Peyer's patch (tissue), 4 donors: ENCODE data around the gene TPGS1. TPM values are rescaled to one million over a fixed set of nuclear protein-coding genes. Genes with fewer than 3 reads are reported as not detected.

ENCODE experiments used
- DNase-seq, 3 donors: peaks; one replicate each; pipeline ENCODE4 v3.0.0-alpha.2; 2017 to 2019
- H3K27ac ChIP-seq, 4 donors: fragments of 200-600 bp; sonication (generic); one replicate each; pipeline ENCODE4 v1.5.1; 2016 to 2019
- H3K27me3 ChIP-seq, 2 donors: fragments of 200-600 bp; sonication (generic); one replicate each; pipeline ENCODE4 v1.5.1; 2019
- H3K36me3 ChIP-seq, 3 donors: fragments of 200-600 bp; sonication (generic); one replicate each; pipeline ENCODE4 v1.5.1; 2016 to 2019
- H3K4me1 ChIP-seq, 4 donors: fragments of 200-600 bp; sonication (generic); one replicate each; pipeline ENCODE4 v1.5.1; 2016 to 2019
- H3K4me3 ChIP-seq, 4 donors: fragments of 200-600 bp; sonication (generic); 1 replicate in 3 of 4; 2 replicates in 1 of 4; pipeline ENCODE4 v1.5.1; 2016 to 2019; ENCODE audit warnings: mild to moderate bottlenecking in 1 of 4
- H3K9me3 ChIP-seq, 4 donors: fragments of 200-600 bp; sonication (generic); one replicate each; pipeline ENCODE4 v1.5.1; 2016 to 2019; ENCODE audit warnings: mild to moderate bottlenecking in 1 of 4
- CTCF ChIP-seq, 6 experiments: fragments of 450-650 bp in 4 of 6; fragments of 200-600 bp in 2 of 6; sonication (generic) in 1 of 6; IDR thresholded peaks; one replicate each; pipeline ENCODE4 v1.5.1; 2017 to 2019; ENCODE audit warnings: antibody characterized with exemption in 6 of 6, mild to moderate bottlenecking in 3 of 6, moderate library complexity in 1 of 6
- POLR2A ChIP-seq, 2 donors: fragments of 450-650 bp; IDR thresholded peaks; one replicate each; pipeline ENCODE4 v1.5.1; 2017; ENCODE audit warnings: antibody characterized with exemption in 2 of 2, mild to moderate bottlenecking in 2 of 2, moderate library complexity in 2 of 2
- total RNA-seq, 4 donors: library from RNA; depleted of rRNA; stranded (reverse); fragments of >200 nt; gene quantifications; one replicate each; pipeline ENCODE4 v1.1.0, GENCODE V29; 2016

Gene TPGS1
- total RNA-seq, 4 donors from 2014 or later = 11.6 to 35.7 (median 24.2) TPM

DNA sequence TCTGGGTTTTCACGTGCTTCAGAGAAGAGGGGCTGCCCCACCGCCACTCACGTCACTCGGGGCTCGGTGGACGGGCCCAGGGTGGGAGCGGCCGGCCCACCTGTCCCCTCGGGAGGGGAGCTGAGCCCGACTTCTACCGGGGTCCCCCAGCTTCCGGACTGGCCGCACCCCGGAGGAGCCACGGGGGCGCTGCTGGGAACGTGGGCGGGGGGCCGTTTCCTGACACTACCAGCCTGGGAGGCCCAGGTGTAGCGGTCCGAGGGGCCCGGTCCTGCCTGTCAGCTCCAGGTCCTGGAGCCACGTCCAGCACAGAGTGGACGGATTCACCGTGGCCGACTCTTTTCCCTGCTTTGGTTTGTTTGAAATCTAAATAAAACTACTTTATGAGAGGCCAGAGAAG lies 34.4 kb downstream of the TPGS1 start:
- Histone ChIP-seq H3K27ac (no peak overlapping the region), H3K4me1 (no peaks in the 10 kb centered on the region), H3K36me3 (peaks cover 0 to 42% (median 0%) of the 10 kb centered on the region in 3 donors), H3K4me3 (no peak overlapping the region), H3K27me3 (no peaks in the 10 kb centered on the region), H3K9me3 (no peaks in the 10 kb centered on the region)
- TF ChIP-seq CTCF (IDR thresholded peaks at IDR 0.05) (no peak), POLR2A (IDR thresholded peaks at IDR 0.05) (no peak)
- DNase-seq = no peak

DNA sequence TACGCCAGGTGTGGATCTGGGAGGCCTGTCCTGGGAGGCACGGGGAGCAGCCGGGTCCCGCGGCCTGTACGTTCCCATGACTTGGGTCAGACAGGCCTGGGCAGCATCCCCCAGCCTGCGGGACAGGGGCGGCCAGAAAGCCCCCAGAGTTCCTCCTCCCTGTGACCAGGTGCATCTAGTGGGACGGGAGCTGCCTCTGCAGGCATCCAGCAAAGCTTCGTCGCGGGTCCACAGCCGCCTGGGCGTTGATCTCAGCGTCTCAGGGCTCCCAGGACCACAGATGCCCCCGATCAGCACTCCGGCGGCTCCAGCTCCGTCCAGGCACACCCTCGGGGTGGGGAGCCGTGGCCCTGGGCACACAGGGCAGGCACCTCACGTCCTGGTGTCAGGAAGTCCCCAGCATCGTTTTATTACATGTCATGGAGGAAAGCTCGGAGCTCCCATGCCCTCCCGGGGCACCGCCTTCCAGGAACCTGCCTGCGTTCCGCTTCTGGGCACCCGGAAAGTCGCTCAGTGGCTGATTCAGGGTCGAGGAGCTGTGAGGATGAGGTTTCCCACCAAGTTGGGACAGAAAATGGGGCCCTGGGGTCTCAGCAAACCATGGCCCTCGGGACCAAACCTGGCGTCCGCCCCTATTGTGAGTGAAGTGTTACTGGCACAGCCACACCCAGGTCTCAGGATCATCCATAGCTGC lies 35.0 kb downstream of the TPGS1 start:
- H3K36me3 ChIP-seq = peaks cover 0 to 36% (median 0%) of the 10 kb centered on the region in 3 donors
- H3K27me3 ChIP-seq = no peaks in the 10 kb centered on the region
- no peaks in the 10 kb centered on the region for H3K9me3 ChIP-seq
- no peak for DNase-seq
- no peak overlapping the region for H3K4me3 ChIP-seq
- TF ChIP-seq CTCF (IDR thresholded peaks at IDR 0.05) (no peak), POLR2A (IDR thresholded peaks at IDR 0.05) (no peak)
- no peak overlapping the region for H3K27ac ChIP-seq
- H3K4me1 ChIP-seq = no peaks in the 10 kb centered on the region

- H3K27me3 ChIP-seq = no peaks in the 10 kb centered on the region
- DNase-seq = peak in 2 of 3 donors; percentile 52 to 73
- H3K27ac ChIP-seq = peak within 1 kb of the TSS in 2 of 4 donors; percentile 38 to 55
- peak within 1 kb of the TSS; percentile 24 to 36 (median 30) for H3K4me3 ChIP-seq
- no peaks in the 10 kb centered on the region for H3K9me3 ChIP-seq
- H3K36me3 ChIP-seq = peaks cover 0 to 22% (median 0%) of the 10 kb centered on the region in 3 donors
- no peaks in the 10 kb centered on the region for H3K4me1 ChIP-seq
- no peak for TF ChIP-seq CTCF (IDR thresholded peaks at IDR 0.05)
- no peak for TF ChIP-seq POLR2A (IDR thresholded peaks at IDR 0.05)
These were observed 36.8 kb downstream of the TPGS1 start, which contains the start of gene GZMM for GRCh38 chr19:543910-544608. Gene GZMM (plus strand): TSS chr19:544053. CDS start chr19:544072, 19 bp downstream.

GRCh38 chr19:547117-547516 lies 39.8 kb downstream of the TPGS1 start:
- H3K9me3 ChIP-seq = no peaks in the 10 kb centered on the region
- no peak for DNase-seq
- H3K4me1 ChIP-seq = peaks cover 0 to 6% (median 0%) of the 10 kb centered on the region in 4 donors
- H3K4me3 ChIP-seq = no peak overlapping the region
- no peak overlapping the region for H3K27ac ChIP-seq
- no peaks in the 10 kb centered on the region for H3K27me3 ChIP-seq
- TF ChIP-seq POLR2A (IDR thresholded peaks at IDR 0.05) = no peak
- no peak for TF ChIP-seq CTCF (IDR thresholded peaks at IDR 0.05)
- no peaks in the 10 kb centered on the region for H3K36me3 ChIP-seq

- TF ChIP-seq POLR2A (IDR thresholded peaks at IDR 0.05) (no peak), CTCF (IDR thresholded peaks at IDR 0.05) (no peak)
- DNase-seq = no peak
- Histone ChIP-seq H3K4me1 (peaks cover 0 to 6% (median 0%) of the 10 kb centered on the region in 4 donors), H3K27ac (no peak overlapping the region), H3K4me3 (no peak overlapping the region), H3K27me3 (no peaks in the 10 kb centered on the region), H3K36me3 (no peaks in the 10 kb centered on the region), H3K9me3 (no peaks in the 10 kb centered on the region)
These were observed 40.8 kb downstream of the TPGS1 start for GRCh38 chr19:547836-548720.
